Measurements from ENCODE around the gene BMS1. TPM values are rescaled to one million over a fixed set of nuclear protein-coding genes. Genes with fewer than 3 reads are reported as not detected.
"Not testable (repeated sequence)": the region's sequence is repeated elsewhere in the genome, so short reads cannot be mapped to it uniquely, and the experiment has no call there.

Gene BMS1
- polyA plus RNA-seq, 1 of the 3 experiments (the other 2 are of a cell fraction): 4.9 TPM

GRCh38 chr10:42738679-42739078 is 43.9 kb upstream of the BMS1 start:
- no peak overlapping the region for H3K9ac ChIP-seq
- H3K4me1 ChIP-seq (ENCODE audit: control insufficient read depth in 1 of 2, insufficient read depth in 2 of 2, low read depth in 1 of 2, low read length in 1 of 2): no peaks in the 10 kb centered on the region
- ChIA-PET CTCF (interaction anchor here (1.4 kb wide), 1 partner anchor 15 kb away, joined by 4 read pairs; no protein-coding TSS in a partner anchor), POLR2A (no interaction called here)
- no peaks in the 10 kb centered on the region for H4K20me1 ChIP-seq (ENCODE audit: insufficient read depth)
- H3K9me2 ChIP-seq: no peaks in the 10 kb centered on the region
- DNase-seq: no peak
- H3K27ac ChIP-seq (ENCODE audit: low read depth in 2 of 2, low read length in 1 of 2): no peak overlapping the region
- peaks cover 3% of the 10 kb centered on the region for H3F3A ChIP-seq (replicated peaks; ENCODE audit: insufficient read depth)
- no peak overlapping the region for H2AFZ ChIP-seq (ENCODE audit: low read depth)
- TF ChIP-seq NRF1 (IDR thresholded peaks at IDR 0.05; ENCODE audit: low read depth, low read length) (no peak), MEF2A (IDR thresholded peaks at IDR 0.05; ENCODE audit: borderline replicate concordance, low read depth) (no peak), JUND (IDR thresholded peaks at IDR 0.05) (no peak), CTCF (IDR thresholded peaks at IDR 0.05) (no peak), YY1 (IDR thresholded peaks at IDR 0.05; ENCODE audit: low read depth) (no peak), MAX (IDR thresholded peaks at IDR 0.05; ENCODE audit: low read depth) (no peak), CHD2 (IDR thresholded peaks at IDR 0.05; ENCODE audit: low read length, partially characterized antibody) (no peak), PBX3 (IDR thresholded peaks at IDR 0.05) (no peak), USF1 (IDR thresholded peaks at IDR 0.05; ENCODE audit: borderline replicate concordance, low read depth) (no peak), RAD21 (IDR thresholded peaks at IDR 0.05; ENCODE audit: low read length) (no peak), USF2 (IDR thresholded peaks at IDR 0.05; ENCODE audit: borderline replicate concordance, low read depth, low read length) (no peak), GABPA (IDR thresholded peaks at IDR 0.05; ENCODE audit: low read depth) (no peak), SMC3 (IDR thresholded peaks at IDR 0.05; ENCODE audit: low read depth, low read length) (no peak), RCOR1 (IDR thresholded peaks at IDR 0.05; ENCODE audit: low read length) (no peak), FOXJ3 (CRISPR knock-in tag; IDR thresholded peaks at IDR 0.05) (no peak), ELF1 (IDR thresholded peaks at IDR 0.05) (no peak), SIN3A (IDR thresholded peaks at IDR 0.05; ENCODE audit: borderline replicate concordance, low read depth, low read length) (no peak), GATA2 (CRISPR knock-in tag; IDR thresholded peaks at IDR 0.05) (no peak)
- no peak overlapping the region for H3K4me3 ChIP-seq (ENCODE audit: low read depth in 2 of 2, low read length in 1 of 2)
- no peak overlapping the region for H3K4me2 ChIP-seq
- no peaks in the 10 kb centered on the region for H3K36me3 ChIP-seq (replicated peaks in 1 of 2; ENCODE audit: control insufficient read depth in 1 of 2, insufficient read depth in 2 of 2, low read length in 1 of 2)
- H3K79me2 ChIP-seq (ENCODE audit: insufficient read depth): no peaks in the 10 kb centered on the region
- WGBS (ENCODE audit: low lambda C conversion rate): 0% methylated on average over 3 of the region's 3 CpGs
- H3K27me3 ChIP-seq (ENCODE audit: insufficient read depth): peaks cover 17% of the 10 kb centered on the region
- H3K9me3 ChIP-seq: no peaks in the 10 kb centered on the region

- H3K4me3 ChIP-seq (ENCODE audit: low read depth in 2 of 2, low read length in 1 of 2); H3K27ac ChIP-seq (ENCODE audit: low read depth in 2 of 2, low read length in 1 of 2); H2AFZ ChIP-seq (ENCODE audit: low read depth); H3K4me2 ChIP-seq; DNase-seq; H3F3A ChIP-seq (replicated peaks; ENCODE audit: insufficient read depth); POLR2A ChIA-PET; H4K20me1 ChIP-seq (ENCODE audit: insufficient read depth); H3K36me3 ChIP-seq (replicated peaks in 1 of 2; ENCODE audit: control insufficient read depth in 1 of 2, insufficient read depth in 2 of 2, low read length in 1 of 2); H3K9ac ChIP-seq; CTCF ChIA-PET; H3K9me3 ChIP-seq; H3K79me2 ChIP-seq (ENCODE audit: insufficient read depth); H3K9me2 ChIP-seq; H3K4me1 ChIP-seq (ENCODE audit: control insufficient read depth in 1 of 2, insufficient read depth in 2 of 2, low read depth in 1 of 2, low read length in 1 of 2): not testable (repeated sequence)
- peaks cover 16% of the 10 kb centered on the region for H3K27me3 ChIP-seq (ENCODE audit: insufficient read depth)
- 39% methylated on average over 7 of the region's 7 CpGs for WGBS (ENCODE audit: low lambda C conversion rate)
These were observed 41.1 kb upstream of the BMS1 start for GRCh38 chr10:42741536-42741935.
